Stimulated activated CD4-positive, alpha-beta T cell treated with anti-CD3 and anti-CD28 coated beads, TNF-alpha, amount 100 ng/mL, for 1 hour (primary cell): Measurements from ENCODE around the gene NF2.

ENCODE experiments used
- DNase-seq, 3 donors: peaks; one replicate each; pipeline ENCODE4 v3.0.0-alpha.2; 2020; ENCODE audit warnings: low read depth in 3 of 3, low spot score in 1 of 3

Gene NF2

DNA sequence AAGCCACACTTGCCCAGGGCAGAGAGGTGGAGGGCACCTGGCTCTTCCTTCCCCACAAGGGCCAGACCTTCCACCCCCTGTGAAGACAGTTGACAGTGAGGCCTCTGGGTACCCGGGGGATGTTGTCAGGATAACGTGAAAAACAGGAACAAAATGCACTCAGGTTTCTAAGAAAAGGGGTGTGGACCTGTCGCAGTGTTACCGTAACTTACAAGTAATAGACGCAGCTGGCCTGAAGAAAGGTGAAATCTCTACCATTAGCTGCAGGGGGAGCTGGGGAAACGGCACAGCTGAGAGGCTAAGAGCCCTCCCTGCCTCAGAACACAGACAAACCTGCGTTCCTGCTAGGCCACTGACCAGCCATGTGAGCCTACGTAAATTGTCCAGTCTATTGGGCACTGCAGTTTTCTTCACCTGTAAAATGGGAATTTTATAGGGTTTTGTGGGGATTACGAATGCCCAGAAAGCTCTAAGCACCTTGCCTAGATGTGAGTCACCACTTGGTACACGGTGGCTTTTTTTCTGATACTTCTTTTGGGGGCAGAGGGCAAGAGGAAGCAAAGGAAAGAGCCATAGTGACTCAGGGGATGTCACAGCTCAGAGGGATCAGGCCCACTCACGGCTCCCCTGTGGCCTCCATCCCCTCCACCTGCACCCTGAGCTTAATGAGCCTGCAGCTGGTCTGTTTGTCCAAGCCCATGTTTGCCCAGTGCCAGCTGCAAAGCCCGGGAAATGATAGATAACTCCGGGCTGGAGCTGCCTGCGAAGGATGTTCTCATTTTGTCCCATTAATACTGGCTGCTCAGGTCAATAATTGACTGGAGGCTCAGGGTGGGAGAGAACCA is 97.9 kb downstream of the NF2 start:
- no peak for DNase-seq

DNA sequence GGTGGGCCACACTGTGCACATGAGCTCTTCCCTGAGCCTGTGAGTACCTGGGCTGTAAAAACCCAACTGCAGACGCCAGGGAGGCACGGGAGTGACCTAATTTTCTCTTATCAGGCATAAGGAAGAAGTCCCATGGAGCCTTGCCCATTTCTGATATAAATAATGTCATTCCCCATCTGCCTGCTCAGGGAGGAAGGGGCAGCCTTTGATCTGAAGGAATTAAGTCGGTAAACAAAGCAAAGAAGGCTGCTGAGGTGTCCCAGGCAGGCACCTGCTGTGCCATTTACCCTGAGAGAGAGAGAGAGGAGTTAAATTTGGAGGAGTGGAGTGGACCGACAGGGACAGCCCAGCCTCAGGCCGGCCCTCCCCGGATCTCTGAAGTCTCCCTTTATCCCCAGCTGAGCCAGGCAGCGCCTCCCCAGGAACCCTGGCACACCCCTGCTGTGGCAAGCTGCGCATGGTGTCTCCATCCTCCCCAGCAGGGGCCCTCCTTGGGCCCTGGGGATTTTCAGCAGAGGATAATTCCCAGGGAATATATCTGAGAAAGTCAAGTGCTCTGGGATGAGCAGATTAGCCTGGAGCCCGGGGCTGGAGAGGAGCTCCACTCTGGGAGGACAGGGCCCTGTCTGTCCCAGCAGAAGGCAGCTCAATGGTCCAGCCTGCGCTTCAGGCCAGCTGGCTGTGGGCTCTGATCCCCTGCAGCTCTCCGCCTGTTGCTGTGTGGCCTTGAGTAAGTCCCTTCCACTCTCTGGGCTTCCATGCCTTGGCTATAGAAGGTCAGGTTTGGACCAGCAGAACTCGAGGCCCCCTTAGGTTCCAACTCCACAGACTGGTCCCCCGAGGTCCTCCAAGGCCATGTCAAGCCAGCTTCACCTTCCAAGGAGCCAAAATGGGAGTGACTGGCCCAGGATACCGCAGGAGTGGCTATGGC is 98.8 kb downstream of the NF2 start:
- DNase-seq: no peak

- no peak for DNase-seq
These were observed 99.6 kb downstream of the NF2 start for GRCh38 chr22:29702931-29703501.

DNA sequence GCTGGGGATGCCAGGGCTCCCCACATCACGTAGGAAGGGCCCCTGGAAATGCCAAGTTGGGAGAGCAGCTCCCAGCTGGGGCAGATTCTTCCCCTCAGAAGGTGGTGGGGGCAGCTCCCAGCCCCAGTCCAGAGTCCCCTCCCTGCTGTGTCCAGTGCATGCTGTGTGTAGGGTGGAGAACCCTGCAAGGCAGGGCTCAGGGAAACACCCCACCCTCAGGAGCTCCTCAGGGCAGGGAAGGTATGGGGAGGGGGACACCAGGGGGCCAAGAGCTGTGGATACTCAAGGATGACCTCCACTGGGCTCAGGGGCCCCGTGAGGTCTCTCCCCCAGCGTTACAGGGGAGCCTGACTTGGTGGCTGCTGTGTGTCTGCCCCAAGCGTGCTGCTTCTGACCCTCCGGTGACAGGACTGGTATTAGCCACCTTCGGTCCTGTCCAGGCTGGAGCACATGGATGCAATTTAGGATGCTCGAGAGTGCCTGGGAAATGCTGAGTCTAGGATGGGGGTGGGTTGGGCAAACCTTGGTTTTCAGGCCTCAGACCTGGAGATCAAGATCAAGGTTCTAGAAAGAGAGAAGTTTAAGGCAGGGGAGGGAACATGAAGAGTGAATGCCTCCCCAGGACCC is 100.2 kb downstream of the NF2 start:
- no peak for DNase-seq

DNA sequence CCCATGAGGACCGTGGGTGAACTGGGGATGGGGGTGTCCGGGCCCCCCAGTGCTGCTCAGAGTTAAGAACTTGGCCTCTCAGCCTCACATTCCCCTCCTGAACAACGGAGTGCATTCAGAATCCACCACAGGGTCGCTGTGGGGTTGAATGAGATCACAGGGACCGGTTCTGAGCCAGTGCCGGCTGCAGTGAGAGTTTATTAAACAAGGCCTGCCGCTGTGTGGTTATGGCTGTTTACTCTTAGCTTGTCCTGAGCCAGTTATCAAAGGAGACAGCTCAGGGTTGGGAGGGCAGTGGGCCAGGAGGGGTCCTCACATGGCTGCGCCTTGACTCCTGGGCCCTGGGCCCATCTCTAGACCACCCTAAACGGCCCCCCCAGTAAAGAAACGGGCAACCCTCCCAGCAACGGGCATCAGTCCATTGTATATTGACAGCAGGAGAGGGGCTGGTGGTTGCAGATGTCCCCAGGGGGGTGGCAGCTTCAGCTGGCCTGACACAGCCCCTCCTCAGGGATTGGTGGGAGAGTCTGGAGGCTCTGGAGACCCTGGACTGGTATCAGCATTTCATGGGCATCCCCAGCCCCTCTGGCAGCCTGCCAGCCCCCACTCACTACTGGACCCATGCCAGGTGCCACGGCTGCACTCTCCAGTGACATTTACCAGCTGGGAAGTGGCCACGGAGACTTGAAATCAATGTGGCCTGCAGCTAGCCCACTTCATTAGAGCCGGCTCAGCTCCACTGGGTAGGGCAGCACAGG is 101.3 kb downstream of the NF2 start:
- no peak for DNase-seq

GRCh38 chr22:29705651-29706050 is 102.2 kb downstream of the NF2 start:
- DNase-seq: no peak

DNA sequence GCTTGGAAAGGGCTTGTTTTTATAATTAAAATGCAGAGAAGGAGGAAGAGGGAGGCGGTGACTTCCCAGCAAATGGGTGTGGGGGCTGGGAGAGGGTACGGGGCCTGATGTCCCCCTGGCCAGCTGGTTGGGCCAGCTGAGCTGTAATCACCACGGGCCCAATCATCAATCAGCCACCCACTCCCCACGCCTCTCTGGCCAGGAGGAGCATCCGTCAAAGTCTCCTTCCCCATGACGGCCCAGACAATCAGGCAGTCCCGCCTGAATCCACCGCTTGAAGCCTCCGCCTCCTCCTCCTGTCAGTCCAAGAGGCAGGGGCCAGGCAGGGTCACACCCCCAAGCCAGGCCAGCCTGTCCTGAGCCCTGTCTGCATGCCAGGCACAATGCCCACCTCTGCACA is 103.1 kb downstream of the NF2 start:
- no peak for DNase-seq

DNA sequence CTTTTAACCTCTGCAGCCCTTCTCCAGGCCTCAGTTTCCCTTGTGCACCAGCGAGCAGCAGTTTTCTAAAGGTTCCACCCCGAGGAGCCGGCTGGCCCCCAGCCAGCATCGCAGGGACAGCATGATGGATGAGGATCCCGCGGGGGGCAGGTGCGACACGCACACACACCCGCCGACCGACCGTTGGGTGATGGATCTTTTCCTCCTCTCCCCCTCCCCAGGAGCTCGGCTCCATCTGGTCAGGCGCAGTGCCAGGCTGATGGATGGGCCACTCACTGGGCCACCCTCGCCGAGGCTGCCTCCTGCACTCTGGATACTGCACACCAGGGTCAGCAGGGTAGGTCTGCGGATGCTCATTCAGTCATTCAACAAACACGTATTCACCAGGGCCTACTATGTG is 103.6 kb downstream of the NF2 start:
- DNase-seq: no peak

- no peak for DNase-seq
These were observed 104.0 kb downstream of the NF2 start for GRCh38 chr22:29707471-29707870.

DNA sequence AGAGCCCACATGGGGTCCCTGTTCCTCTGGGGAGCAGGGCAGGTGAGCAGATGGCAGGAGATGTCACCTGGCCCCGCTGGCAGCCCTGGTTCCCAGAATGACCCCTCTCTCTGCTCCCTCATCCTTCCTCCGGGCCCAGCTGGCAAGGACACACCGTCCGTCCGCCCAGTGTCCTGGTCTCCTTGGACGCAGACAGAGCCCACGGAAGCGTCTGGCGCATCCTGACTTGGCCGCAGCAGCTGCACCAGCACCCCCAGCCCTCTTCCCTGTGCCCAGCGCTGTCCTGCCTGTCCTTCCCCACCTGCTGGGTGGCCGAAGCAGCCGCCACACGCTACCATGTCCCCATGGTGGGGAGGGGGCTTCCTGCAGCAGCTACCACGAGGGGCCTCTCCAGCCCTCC is 106.8 kb downstream of the NF2 start:
- no peak for DNase-seq

- no peak for DNase-seq
These were observed 107.6 kb downstream of the NF2 start for GRCh38 chr22:29710922-29711593.

- no peak for DNase-seq
These were observed 108.7 kb downstream of the NF2 start for GRCh38 chr22:29712119-29712518.

DNA sequence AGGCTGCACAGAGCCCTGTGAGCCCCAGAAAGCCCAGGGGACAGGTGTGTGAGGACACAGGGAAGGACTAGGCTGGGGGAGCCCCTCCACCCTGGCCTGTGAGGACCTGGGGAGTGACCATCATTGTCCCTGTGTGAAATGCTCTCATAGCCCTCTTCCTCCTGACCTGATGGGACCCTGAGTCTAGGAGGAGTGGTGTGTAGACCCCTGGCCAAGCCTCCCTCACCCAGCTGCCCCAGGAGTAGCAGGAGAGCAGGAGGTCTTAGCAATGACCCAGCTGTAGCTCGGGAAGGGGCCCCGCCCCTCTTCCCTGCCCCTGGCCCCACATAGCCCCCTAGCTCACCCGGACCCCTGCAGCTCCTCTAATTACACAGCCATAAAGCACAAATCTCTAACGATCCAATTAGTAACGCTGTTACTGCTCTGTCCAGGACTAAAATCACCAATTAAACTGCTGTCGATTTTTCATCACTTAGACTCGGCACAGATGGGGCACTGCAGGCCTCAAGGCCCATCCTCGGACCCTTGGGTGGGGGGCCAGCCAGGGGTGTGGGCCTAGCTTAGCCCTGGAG is 109.8 kb downstream of the NF2 start:
- DNase-seq: no peak

DNA sequence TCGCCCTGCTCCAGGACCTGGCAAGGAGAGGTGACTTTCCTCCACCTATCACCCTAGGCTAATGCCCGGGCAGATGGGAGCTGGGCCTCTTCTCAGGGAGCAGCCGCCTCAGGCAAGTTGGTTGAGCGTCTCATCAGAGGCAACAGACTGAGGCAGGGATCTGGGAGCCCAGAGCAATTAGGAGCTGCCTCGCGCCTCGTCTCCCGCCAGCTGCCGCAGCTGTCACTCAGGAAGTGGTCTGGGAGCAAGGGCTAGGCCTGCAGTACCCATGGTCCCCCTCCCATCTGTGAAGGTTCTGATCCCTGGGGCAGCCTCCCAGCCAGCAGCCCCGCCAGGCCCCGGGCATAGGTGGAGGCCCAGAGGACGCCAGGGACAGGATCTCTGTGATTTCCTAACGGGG is 111.8 kb downstream of the NF2 start:
- DNase-seq: no peak

DNA sequence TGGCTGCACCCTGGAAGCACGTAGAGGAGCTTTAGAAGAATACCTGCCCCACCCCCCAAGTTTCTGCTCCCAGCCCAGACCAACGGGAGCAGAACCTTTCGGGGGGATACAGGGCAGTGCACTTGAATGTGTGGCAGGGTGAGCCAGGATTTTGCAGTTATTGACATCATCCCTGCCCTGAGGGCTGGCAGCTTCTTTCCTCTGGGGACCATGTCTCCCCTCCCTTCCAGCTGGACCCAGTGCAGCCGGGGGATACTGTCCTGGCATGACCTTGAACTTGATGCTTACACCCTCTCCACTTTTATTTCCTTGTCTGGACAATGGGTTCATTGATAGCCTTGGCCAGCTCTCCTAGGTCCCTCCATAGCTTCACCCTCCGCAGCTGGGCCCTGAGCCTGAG is 112.3 kb downstream of the NF2 start:
- no peak for DNase-seq

GRCh38 chr22:29716814-29717545 is 113.5 kb downstream of the NF2 start:
- no peak for DNase-seq

DNA sequence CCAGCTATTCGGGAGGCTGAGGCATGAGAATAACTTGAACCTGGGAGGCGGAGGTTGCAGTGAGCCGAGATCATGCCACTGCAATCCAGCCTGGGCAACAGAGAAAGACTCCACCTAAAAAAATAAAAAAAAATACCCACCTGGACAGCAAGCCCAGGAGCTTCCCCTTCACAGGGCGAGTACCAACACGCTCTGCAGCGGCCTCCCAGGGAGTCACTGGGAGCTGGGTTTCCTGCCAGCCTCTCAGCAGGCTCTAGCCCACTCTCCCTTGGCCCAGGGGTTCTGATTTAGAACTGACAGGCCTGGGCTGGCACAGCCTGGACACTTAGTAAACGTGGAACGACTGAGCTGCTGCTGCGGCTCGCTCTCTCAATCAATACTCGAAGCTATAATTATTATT is 114.4 kb downstream of the NF2 start:
- DNase-seq: no peak

GRCh38 chr22:29718949-29719898 is 115.8 kb downstream of the NF2 start:
- no peak for DNase-seq
